HuH-7 (cell line): ENCODE data around the gene SHISA2.
"Not testable (repeated sequence)": the region's sequence is repeated elsewhere in the genome, so short reads cannot be mapped to it uniquely, and the experiment has no call there.

Experiments used
- DNase-seq: peaks from one replicate; pipeline ENCODE4 v3.0.0; 2011; ENCODE audit warnings: low spot score

The SHISA2 gene

GRCh38 chr13:26051657-26052311 lies at the start of gene SHISA2:
TSS of gene SHISA2 (minus strand) at chr13:26052016. CDS start at chr13:26050975, 1,041 bp downstream.
- DNase-seq, result peak; percentile 39

GRCh38 chr13:26095846-26096610 lies 44.2 kb upstream of the SHISA2 start:
- no peak for DNase-seq

DNA sequence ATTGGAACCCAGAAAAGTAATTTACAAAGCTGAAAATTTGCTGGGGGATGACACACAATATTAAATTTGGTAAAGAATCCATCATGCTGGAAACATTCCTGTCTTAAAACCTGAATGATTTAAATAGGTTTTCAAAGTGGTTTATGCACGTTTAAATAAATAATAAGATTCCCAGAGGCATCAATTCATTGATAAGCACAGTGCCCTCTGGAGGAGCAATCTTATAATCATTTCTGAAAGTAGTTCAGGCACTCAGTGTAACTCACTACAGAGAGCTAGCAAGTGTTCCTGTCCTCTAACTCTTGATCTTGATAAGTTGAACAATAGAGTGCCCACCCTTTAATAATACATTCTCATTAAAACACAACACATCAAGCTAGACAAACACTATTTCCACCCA lies 43.5 kb upstream of the SHISA2 start:
- no peak for DNase-seq

DNA sequence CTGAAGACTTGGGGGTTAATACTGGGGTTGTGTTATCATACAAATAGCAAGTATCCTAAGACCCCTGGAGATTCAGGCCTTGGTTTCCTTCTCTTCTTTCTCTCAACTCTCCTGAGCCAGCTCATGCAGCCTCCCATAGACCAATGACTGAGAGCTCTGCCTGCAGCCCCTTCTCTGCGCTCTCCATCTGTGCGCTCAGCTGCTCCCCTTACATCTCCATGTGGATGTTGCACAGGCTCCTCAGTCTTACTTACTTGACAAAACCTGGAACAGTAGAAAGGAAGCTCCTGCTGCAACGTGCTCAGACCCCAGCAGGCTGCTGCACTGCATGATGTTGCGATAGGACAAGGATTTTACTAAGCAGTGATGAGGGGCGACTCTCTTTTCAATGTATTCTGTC lies 25.0 kb upstream of the SHISA2 start:
- DNase-seq, result not testable (repeated sequence)

DNA sequence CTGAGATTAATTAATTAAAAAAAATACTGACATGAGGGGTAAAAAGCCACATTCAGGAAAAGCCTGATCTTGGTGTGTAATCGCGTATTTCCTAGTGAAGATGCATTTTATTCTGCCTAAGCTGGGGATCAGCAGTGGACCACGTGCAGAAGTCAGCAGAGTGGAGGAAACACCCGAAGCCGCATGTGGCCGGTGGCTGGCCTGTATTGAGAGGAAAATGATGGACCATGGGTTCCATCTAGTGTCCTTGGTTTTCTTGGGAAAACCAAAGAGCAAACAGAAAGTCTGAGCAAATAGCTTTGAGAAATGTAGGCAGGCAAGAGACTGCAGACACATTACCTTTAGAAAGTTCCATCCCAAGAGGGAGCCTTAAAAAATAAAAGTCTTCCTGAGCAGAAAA lies 23.7 kb upstream of the SHISA2 start:
- no peak for DNase-seq

- no peak for DNase-seq
Measured at GRCh38 chr13:26074706-26075105, 22.9 kb upstream of the SHISA2 start.

DNA sequence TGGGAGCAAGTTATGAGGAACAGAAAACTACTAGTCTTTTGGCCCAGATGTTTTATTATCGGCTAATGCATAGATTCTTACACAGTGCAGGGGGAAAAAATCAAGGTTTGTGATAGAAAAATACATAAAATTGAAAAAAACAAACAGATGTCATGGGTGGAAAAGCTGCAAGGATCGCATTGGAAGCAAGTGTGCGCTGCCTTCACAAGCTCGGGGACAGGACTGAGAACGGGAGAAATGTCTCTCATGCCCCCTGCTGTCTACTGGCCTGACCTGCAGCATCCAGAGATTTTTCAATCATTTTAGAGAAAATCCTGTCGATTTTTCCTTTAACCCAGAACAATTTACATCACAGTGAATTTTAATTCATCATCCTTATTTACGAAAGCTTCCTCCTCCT lies 20.5 kb upstream of the SHISA2 start:
- not testable (repeated sequence) for DNase-seq

GRCh38 chr13:26071691-26072090 lies 19.9 kb upstream of the SHISA2 start:
- no peak for DNase-seq

DNA sequence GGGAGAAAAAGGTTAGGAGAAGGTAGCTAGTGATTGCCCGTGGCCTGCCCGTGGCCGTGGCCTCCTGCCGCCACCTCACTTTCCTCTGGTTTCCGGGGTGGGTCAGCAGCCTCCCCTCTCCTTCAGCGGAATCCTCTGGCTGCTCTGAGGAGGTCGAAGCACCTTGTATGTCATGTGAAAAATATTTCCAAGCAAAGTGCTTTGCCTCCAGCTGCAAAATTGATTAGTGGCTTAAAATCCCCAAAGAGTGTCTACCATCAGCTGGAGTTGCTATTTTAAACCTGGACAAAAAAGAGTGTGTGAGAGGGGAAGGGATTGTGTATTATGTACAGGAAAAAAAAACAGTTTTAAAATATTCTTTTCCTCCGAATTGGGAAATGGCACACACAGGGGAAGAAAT lies 17.8 kb upstream of the SHISA2 start:
- not testable (repeated sequence) for DNase-seq

DNA sequence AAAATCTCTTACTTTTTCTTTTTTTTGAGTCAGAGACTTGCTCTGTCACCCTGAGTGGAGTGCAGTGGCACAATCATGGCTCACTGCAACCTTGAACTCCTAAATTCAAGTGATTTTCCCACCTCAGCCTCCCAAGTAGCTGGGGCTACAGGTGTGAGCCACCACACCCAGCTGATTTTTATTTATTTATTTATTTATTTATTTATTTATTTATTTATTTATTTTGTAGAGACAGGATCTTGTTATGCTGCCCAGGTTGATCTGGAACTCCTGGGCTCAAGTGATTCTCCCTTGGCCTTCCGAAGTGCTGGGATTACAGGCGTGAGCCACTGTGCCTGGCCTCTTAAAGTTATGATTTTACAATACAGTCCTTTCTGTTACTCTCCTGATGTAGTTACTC lies 16.6 kb upstream of the SHISA2 start:
- DNase-seq, result not testable (repeated sequence)

DNA sequence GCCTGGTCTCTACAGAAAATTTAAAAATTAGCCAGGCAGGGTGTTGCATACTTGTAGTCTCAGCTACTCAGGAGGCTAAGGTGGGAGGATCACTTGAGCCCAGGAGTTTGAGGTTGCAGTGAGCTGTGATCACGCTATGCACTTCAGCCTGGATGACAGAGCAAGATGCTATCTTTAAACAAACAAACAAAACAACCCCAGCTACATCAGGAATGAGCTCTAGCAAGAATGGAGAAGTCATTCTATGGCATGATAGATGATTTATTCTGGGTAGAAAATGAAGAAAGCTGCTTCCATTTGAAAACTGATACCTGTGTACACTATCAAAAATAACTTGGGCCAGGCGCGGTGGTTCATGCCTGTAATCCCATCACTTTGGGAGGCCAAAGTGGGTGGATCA lies 15.8 kb upstream of the SHISA2 start:
- no peak for DNase-seq

GRCh38 chr13:26066492-26066891 lies 14.7 kb upstream of the SHISA2 start:
- DNase-seq, result not testable (repeated sequence)

GRCh38 chr13:26062853-26063444 lies 11.1 kb upstream of the SHISA2 start:
- peak; percentile 37 for DNase-seq

GRCh38 chr13:26061947-26062346 lies 10.1 kb upstream of the SHISA2 start:
- no peak for DNase-seq

- no peak for DNase-seq
Measured at GRCh38 chr13:26061256-26061655, 9.4 kb upstream of the SHISA2 start.

DNA sequence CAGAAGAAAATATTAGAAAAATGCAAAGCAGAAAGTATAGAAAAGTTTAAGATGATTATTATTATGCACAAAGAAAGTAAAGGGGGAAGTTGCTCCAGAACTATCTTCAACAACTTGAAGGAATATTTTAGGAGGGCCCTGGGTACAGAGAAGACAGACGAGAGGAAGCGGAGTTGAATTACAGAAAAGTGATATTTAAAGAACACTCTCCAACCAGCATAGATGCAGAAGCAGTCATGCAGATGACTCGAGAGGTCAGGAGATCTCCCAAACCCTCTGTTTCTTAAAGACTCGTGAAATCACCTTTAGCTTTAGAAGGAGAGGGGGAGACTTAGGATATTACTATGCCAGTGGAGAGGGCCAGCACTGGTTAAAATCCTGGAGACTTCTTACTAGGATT lies 8.5 kb upstream of the SHISA2 start:
- DNase-seq, result no peak

DNA sequence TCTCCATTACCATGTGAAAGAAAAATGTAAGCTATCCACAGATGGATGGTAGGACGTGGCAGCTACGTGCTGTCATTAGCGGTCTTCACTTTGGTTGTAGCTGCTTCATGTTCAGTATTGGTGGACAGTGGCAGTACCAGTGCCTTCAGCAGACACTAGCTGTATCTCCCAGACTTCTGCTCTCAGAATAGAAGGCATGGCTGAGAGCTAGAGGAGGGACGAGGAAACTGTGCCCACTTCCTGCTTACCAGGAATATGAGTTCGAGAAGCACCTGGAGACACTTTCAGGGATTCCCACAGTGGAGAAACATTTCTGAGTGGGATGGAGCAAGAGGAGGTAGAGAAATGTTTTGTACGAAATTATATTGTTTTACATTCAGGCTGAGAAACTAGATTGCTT lies 6.9 kb upstream of the SHISA2 start:
- DNase-seq, result no peak

- no peak for DNase-seq
Measured at GRCh38 chr13:26054896-26055295, 3.1 kb upstream of the SHISA2 start.

GRCh38 chr13:26053418-26053980 lies 1.7 kb upstream of the SHISA2 start:
- no peak for DNase-seq

DNA sequence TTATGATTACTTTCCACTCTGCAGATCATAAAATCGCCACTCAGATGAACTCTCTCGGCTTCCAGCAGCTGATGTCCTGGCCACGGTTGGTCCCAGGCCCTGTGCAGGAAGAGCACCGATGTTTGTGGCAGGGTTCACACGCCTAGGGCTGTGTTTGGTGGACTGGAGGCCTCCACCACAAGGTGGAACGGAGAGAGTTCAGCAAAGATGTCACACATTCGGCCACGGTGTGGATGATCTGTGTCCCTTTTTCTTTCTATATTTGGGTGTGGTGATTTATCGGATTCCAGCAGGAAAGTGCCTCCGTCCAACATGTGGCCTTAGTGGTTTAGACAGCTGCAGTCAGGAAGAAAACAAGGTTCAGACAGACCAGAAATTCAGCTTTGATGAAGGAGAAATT lies 521 bp upstream of the SHISA2 start:
- DNase-seq, result no peak

DNA sequence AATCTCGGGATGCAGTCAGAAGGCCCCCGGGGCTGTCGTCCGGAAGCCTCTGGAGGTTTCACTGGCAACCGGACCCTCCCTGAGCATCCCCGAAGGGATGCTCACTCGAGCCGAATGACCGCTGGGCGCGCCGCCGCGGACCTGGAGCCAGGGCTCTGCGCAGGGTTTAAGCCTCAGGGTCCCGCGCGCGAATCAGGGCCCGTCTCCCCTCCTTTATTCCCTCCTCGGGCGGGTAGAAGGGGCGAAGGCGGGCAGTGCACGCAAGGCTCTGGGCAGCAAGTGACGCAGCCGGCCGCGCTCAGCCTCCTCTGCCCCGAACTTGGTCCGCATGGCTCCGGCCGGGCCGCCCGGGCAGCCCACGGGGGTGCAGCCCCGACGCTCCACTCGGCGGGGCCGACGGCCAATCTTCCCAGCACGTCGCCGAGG lies 572 bp downstream of the SHISA2 start:
- no peak for DNase-seq

- DNase-seq, result no peak
Measured at GRCh38 chr13:26050568-26051230, 1.1 kb downstream of the SHISA2 start.
